Loucy (cell line): ENCODE results near the gene TIMP2.

Source experiments
- CTCF ChIP-seq: fragments of 200-600 bp; sonication (generic); conservative IDR thresholded peaks from 2 replicates; pipeline ENCODE4 v1.5.1; 2014; ENCODE audit warnings: mild to moderate bottlenecking, antibody characterized with exemption, low read length
- EZH2phosphoT487 ChIP-seq: fragments of 200-600 bp; IDR thresholded peaks from 2 replicates; pipeline ENCODE4 v1.6.1; 2018; ENCODE audit warnings: antibody characterized with exemption, mild to moderate bottlenecking, moderate library complexity, borderline replicate concordance

- TF ChIP-seq CTCF: no peak
- no peak for TF ChIP-seq EZH2phosphoT487
Observed at GRCh38 chr17:78817123-78817522, 108.1 kb downstream of the TIMP2 start.
